Measurements from ENCODE around the gene CAMK2D. TPM values are rescaled to one million over a fixed set of nuclear protein-coding genes. Genes with fewer than 3 reads are reported as not detected.

CAMK2D gene
- total and polyA plus RNA-seq, 8 donors: 4.0 to 23.1 (median 9.8) TPM

- ATAC-seq: no peak
- Histone ChIP-seq H3K9me3 (no peaks in the 10 kb centered on the region), H3K27ac (no peak overlapping the region)
Observed at GRCh38 chr4:113524096-113524495, 237.4 kb downstream of the CAMK2D start.

GRCh38 chr4:113522433-113522832 lies 239.1 kb downstream of the CAMK2D start:
- FAIRE-seq (no peak), ATAC-seq (no peak), DNase-seq (no peak)
- Histone ChIP-seq H3K4me1 (no peaks in the 10 kb centered on the region), H3K27ac (no peak overlapping the region), H3K36me3 (no peaks in the 10 kb centered on the region), H3K4me3 (no peak overlapping the region), H3K9me3 (no peaks in the 10 kb centered on the region), H3K27me3 (no peaks in the 10 kb centered on the region)
- intact Hi-C loops (cut with DNase I): no loop called here
- 98 to 99% methylated on average over 2 of the region's 2 CpGs for WGBS, 2 donors
- TF ChIP-seq CTCF (IDR thresholded peaks at IDR 0.05): no peak

More at GRCh38 chr4:113524096-113524495, 237.4 kb downstream of the CAMK2D start:
- no peak for TF ChIP-seq CTCF (IDR thresholded peaks at IDR 0.05)
- Histone ChIP-seq H3K36me3 (no peaks in the 10 kb centered on the region), H3K4me1 (no peaks in the 10 kb centered on the region), H3K27me3 (no peaks in the 10 kb centered on the region), H3K4me3 (no peak overlapping the region)
- 97 to 100% methylated on average over 1 of the region's 1 CpG for WGBS, 2 donors
- no peak for DNase-seq
- no peak for FAIRE-seq
- intact Hi-C loops (cut with DNase I): no loop called here

- no peak for ATAC-seq
- WGBS, 2 donors: 94 to 99% methylated on average over 2 of the region's 2 CpGs
- intact Hi-C loops (cut with DNase I): no loop called here
Observed at GRCh38 chr4:113513382-113513781, 248.2 kb downstream of the CAMK2D start.

GRCh38 chr4:113512880-113513279 lies 248.7 kb downstream of the CAMK2D start:
- Histone ChIP-seq H3K36me3 (peaks cover 0 to 10% (median 7%) of the 10 kb centered on the region in 3 donors), H3K4me1 (no peaks in the 10 kb centered on the region), H3K4me3 (no peak overlapping the region), H3K27ac (no peak overlapping the region), H3K9me3 (no peaks in the 10 kb centered on the region), H3K27me3 (no peaks in the 10 kb centered on the region)
- DNase-seq (peak in 1 of 6 donors; percentile 9), ATAC-seq (no peak), FAIRE-seq (no peak)
- WGBS, 2 donors: 98 to 99% methylated on average over 6 of the region's 6 CpGs
- no peak for TF ChIP-seq CTCF (IDR thresholded peaks at IDR 0.05)
- intact Hi-C loops (cut with DNase I): no loop called here

More at GRCh38 chr4:113513382-113513781, 248.2 kb downstream of the CAMK2D start:
- Histone ChIP-seq H3K36me3 (peaks cover 0 to 10% (median 7%) of the 10 kb centered on the region in 3 donors), H3K9me3 (no peaks in the 10 kb centered on the region), H3K4me1 (no peaks in the 10 kb centered on the region), H3K27me3 (no peaks in the 10 kb centered on the region), H3K4me3 (no peak overlapping the region), H3K27ac (no peak overlapping the region)
- TF ChIP-seq CTCF (IDR thresholded peaks at IDR 0.05): no peak
- DNase-seq (no peak), FAIRE-seq (no peak)

GRCh38 chr4:113511944-113512343 lies 249.6 kb downstream of the CAMK2D start:
- 92 to 95% methylated on average over 2 of the region's 2 CpGs for whole genome bisulfite sequencing, 2 donors
- Histone ChIP-seq H3K4me3 (no peak overlapping the region), H3K36me3 (peaks cover 0 to 10% (median 7%) of the 10 kb centered on the region in 3 donors), H3K4me1 (no peaks in the 10 kb centered on the region), H3K27ac (no peak overlapping the region), H3K27me3 (no peaks in the 10 kb centered on the region), H3K9me3 (no peaks in the 10 kb centered on the region)
- intact Hi-C loops (cut with DNase I): no loop called here
- ATAC-seq: no peak
- no peak for DNase-seq
- TF ChIP-seq CTCF (IDR thresholded peaks at IDR 0.05): no peak
- no peak for FAIRE-seq
